HFF-Myc (cell line): Measurements from ENCODE around the gene NKAP.
"Not testable (repeated sequence)": the region's sequence is repeated elsewhere in the genome, so short reads cannot be mapped to it uniquely, and the experiment has no call there.

Experiments used
- DNase-seq: peaks from one replicate; pipeline ENCODE4 v3.0.0-alpha.2; 2011; ENCODE audit warnings: low read depth; ENCODE audit errors: extremely low read depth
- H3K4me3 ChIP-seq: replicated peaks from 2 replicates; pipeline ENCODE4 v1.5.1; 2011; ENCODE audit warnings: low read depth, mild to moderate bottlenecking, control low read depth, low read length
- TF ChIP-seq, protein P1 (sequence below): IDR thresholded peaks from 2 replicates; pipeline ENCODE4 v1.5.1; 2012; ENCODE audit warnings: mild to moderate bottlenecking, low read depth, low read length, control low read depth; ENCODE audit errors: missing control alignments

Gene NKAP

DNA sequence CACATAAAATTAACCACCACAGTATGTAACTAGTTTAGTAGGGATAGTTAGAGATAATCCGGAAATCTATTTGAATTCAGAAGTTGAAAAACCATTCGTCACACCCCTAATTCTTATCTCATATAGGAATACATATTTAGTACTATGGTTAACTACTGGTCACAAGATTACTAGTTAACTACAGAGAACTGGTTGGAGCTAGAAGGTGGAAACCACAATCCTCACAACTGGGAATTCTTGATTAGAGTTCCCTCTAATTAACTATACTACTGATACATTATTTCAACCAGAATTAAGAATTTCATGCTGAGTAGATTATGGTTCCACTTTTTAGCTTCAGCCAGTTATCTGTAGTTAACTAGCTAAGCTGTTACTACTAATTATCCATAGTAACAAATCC is 39.9 kb upstream of the NKAP start:
- H3K4me3 ChIP-seq = no peak overlapping the region
- DNase-seq = no peak
- TF ChIP-seq, protein P1, sequence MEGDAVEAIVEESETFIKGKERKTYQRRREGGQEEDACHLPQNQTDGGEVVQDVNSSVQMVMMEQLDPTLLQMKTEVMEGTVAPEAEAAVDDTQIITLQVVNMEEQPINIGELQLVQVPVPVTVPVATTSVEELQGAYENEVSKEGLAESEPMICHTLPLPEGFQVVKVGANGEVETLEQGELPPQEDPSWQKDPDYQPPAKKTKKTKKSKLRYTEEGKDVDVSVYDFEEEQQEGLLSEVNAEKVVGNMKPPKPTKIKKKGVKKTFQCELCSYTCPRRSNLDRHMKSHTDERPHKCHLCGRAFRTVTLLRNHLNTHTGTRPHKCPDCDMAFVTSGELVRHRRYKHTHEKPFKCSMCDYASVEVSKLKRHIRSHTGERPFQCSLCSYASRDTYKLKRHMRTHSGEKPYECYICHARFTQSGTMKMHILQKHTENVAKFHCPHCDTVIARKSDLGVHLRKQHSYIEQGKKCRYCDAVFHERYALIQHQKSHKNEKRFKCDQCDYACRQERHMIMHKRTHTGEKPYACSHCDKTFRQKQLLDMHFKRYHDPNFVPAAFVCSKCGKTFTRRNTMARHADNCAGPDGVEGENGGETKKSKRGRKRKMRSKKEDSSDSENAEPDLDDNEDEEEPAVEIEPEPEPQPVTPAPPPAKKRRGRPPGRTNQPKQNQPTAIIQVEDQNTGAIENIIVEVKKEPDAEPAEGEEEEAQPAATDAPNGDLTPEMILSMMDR = no peak

DNA sequence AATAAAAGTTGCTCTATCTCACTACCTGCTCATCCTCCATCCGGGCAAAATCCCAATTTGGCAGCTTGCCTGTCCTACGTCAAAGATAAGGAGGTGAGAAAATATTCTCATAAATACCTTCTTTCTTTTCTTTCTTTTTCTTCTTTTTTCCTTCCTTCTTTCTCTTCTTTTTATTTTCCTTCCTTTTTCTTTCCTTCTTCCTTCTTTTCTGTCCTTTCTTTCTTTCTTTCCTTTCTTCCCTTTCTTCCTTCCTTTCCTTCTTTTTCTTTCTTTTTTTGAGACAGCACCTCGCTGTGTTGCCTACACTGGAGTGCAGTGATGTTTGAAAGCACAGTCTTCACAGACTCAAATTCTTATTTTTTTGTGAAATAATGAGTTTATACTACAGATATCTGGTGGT is 38.6 kb upstream of the NKAP start:
- H3K4me3 ChIP-seq = no peak overlapping the region
- TF ChIP-seq, protein P1 = no peak
- DNase-seq = no peak

DNA sequence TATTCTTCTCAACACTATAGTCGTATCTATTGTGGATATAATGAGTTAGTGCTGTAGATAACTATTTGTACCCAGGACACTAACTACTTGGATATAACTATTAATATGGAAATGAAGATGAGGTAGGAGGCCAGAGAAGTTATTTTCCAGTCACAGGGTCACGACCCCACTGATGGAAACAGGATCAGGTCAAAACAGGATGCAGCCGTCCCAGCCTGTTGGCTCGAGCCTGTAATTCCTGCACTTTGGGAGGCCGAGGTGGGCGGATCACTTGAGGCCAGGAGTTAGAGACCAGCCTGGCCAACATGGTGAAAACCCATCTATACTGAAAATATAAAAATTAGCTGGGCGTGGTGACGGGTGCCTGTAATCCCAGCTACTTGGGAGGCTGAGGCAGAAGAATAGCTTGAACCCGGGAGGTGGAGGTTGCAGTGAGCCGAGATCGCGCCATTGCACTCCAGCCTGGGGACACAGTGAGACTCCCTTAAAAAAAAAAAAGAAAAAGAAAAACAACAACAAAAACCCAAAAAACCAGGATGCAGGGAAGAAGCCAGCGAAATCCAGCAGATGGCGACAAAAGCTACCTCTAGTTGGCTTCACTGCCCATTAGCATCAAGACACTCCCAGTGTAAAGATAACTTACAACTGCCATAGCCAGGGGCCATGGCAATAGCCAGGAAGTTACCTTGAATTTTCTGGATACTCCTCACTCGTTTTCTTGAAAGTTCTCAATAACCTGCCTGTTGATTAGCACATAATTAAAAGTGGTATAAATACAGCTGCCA is 37.9 kb upstream of the NKAP start:
- no peak overlapping the region for H3K4me3 ChIP-seq
- TF ChIP-seq, protein P1 = peak; percentile 58
- peak; percentile 4 for DNase-seq

DNA sequence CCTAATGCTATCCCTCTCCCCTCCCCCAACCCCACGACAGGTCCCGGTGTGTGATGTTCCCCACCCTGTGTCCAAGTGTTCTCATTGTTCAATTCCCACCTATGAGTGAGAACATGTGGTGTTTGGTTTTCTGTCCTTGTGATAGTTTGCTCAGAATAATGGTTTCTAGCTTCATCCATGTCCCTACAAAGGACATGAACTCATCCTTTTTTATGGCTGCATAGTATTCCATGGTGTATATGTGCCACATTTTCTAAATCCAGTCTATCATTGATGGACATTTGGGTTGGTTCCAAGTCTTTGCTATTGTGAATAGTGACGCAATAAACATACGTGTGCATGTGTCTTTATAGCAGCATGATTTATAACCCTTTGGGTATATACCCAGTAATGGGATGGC is 33.6 kb upstream of the NKAP start:
- H3K4me3 ChIP-seq, DNase-seq: not testable (repeated sequence)

DNA sequence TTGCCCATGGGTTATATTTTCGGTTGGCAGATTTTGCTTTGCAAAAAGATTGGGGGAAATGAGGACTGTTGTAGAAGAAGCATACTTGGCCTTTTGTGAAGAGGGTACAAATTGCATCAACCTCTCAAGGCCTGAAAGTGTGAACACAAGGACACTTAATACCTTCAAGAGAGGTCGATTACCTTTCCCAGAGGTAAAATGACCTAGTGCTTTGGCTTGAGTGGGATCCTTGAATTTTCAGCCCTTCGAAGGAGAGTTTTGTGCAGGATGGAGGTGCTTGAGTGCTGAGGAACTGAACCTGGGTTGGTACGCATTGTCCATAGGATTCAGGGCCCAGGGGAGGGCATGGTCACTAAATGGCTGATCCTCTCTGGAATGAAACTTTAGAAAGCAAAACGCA is 27.6 kb upstream of the NKAP start:
- no peak overlapping the region for H3K4me3 ChIP-seq
- DNase-seq = no peak
- TF ChIP-seq, protein P1 = no peak

DNA sequence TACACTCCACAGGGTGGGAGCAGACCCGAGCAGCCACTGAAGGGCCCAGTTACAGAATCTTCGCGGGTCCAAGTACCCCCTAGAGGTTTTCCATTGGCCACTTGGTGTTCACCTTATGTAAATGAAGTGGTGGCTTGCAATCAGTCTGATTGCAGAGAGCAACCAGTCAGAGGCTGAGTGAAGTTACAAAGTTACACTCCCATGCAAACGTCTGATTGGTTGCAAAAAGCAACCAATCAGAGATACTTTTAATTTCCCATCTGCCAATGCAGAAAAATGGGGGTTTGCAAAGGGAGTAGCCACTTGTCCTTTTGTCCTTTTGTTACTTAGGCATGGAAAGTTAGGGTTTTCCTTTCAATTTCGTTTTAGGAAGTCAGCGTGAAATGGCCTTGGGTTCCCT is 27.0 kb upstream of the NKAP start:
- H3K4me3 ChIP-seq = no peak overlapping the region
- TF ChIP-seq, protein P1 = no peak
- DNase-seq = no peak

DNA sequence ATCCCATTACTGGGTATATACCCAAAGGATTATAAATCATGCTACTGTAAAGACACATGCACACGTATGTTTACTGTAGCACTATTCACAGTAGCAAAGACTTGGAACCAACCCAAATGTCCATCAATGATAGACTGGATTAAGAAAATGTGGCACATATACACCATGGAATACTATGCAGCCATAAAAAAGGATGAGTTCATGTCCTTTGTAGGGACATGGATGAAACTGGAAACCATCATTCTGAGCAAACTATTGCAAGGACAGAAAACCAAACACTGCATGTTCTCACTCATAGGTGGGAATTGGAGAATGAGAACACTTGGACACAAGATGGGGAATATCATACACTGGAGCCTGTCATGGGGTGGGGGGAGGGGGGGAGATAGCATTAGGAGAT is 23.3 kb upstream of the NKAP start:
- not testable (repeated sequence) for DNase-seq

DNA sequence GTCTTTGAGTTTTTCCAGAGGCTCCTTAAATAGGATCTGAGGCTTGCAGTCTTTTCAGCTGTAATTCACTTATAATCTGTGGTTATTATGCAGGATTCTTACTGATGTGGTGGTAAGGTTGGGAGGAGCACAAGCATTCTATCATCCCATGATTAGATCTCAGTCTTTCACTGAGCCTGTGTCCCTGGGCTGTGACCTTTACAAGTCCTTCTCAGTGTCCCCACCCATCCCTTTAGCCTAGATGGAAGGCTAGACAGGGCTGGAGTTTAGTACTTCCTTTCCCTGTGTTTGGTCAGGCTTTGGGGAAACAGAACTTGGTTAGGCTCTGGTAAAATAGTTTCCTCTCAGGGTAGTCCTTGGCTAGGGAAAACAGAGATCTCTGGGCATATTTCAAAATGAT is 17.1 kb upstream of the NKAP start:
- no peak overlapping the region for H3K4me3 ChIP-seq
- TF ChIP-seq, protein P1 = no peak
- DNase-seq = no peak

More for the DNA sequence above, 23.3 kb upstream of the NKAP start:
- H3K4me3 ChIP-seq = not testable (repeated sequence)

DNA sequence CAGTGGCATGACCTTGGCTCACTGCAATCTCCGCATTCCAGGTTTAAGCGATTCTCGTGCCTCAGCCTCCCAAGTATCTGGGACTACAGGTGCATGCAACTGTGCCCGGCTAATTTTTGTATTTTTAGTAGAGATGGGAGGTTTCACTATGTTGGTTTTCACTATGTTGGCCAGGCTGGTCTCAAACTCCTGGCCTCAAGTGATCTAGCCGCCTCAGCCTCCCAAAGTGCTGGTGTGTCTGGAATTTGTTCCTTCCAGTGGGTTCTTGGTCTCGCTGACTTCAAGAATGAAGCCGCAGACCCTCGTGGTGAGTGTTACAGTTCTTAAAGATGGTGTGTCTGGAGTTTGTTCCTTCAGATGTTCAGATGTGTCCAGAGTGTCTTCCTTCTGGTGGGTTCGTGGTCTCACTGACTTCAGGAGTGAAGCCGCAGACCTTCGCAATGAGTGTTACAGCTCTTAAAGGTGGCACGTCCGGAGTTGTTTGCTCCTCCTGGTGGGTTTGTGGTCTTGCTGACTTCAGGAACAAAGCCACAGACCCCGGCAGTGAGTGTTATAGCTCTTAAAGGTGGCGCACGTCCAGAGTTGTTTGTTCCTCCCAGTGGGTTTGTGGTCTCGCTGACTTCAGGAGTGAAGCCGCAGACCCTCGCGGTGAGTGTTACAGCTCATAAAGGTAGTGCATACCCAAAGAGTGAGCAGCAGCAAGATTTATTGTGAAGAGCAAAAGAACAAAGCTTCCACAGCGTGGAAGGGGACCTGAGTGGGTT is 12.4 kb upstream of the NKAP start:
- not testable (repeated sequence) for H3K4me3 ChIP-seq, DNase-seq
